ENCODE data around the gene APBA1.

- TF ChIP-seq POLR2A (conservative IDR thresholded peaks at IDR 0.05) (no peak), ZFP30 (CRISPR knock-in tag; IDR thresholded peaks at IDR 0.05; ENCODE audit: borderline replicate concordance) (no peak), EP300 (IDR thresholded peaks at IDR 0.05; ENCODE audit: low read length) (no peak)
Measured at GRCh38 chr9:69658987-69659675, 13.0 kb downstream of the APBA1 start.
